HTR-8/SVneo (cell line): Measurements from ENCODE around the gene HOXB7.

Experiments
- DNase-seq: peaks from one replicate; pipeline ENCODE4 v3.0.0; 2011; ENCODE audit warnings: low spot score, mixed read lengths; ENCODE audit not compliant: insufficient read length
- FAIRE-seq: peaks from 2 replicates; lab custom pipeline; 2011; peaks lifted over from hg19 to GRCh38; lab: Jason Lieb, UNC

The HOXB7 gene

DNA sequence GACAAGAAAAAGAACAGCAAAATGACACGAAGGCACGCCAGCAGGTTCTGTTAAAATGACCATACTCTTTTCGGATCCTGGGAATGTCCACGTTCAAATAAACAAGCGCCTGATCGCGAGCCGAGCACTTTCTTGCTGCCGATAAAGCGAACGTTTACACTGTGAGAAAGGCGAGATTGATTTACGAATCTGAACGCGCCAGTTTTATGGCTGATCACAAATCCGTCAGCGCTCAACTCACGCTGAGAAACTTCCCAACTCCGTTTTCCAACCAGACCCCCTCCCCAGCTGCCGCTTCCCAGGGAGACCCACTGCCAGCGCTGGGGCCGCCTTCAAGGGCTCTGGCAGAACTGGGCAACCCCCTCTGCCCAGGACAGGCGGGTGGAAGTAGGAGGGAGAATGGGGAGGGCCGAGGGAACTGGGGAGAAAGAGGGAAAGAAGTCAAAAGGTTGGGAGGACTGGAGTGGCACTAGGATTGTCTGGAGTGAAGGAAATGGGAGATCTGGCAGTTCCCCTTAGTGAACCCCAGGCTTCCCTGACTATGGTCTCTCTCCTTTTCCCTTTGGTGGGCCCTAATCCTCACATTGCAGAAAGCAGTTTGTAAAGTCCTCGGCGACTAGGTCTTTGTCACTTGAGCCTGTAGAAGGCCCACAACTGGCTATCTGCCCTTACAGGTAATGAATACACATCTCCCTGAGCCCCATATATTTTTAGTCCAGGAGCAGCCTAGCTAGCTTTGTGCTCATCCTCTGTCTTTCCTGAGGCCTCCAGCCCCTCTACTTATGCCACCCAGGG is 39.6 kb downstream of the HOXB7 start:
- FAIRE-seq = no peak

GRCh38 chr17:48570325-48571023 is 40.3 kb downstream of the HOXB7 start:
- DNase-seq (no peak), FAIRE-seq (no peak)

More for the DNA sequence above, 39.6 kb downstream of the HOXB7 start:
- no peak for DNase-seq

- no peak for DNase-seq
- FAIRE-seq = no peak
These were observed 41.0 kb downstream of the HOXB7 start for GRCh38 chr17:48569674-48570324.

- no peak for FAIRE-seq
- no peak for DNase-seq
These were observed 41.6 kb downstream of the HOXB7 start for GRCh38 chr17:48569240-48569582.

GRCh38 chr17:48568499-48569239 is 42.1 kb downstream of the HOXB7 start:
- FAIRE-seq = peak; percentile 16
- no peak for DNase-seq

- no peak for DNase-seq
- FAIRE-seq = no peak
These were observed 43.0 kb downstream of the HOXB7 start for GRCh38 chr17:48567646-48568354.

GRCh38 chr17:48567209-48567608 is 43.6 kb downstream of the HOXB7 start:
- FAIRE-seq = peak; percentile 13
- DNase-seq = no peak

DNA sequence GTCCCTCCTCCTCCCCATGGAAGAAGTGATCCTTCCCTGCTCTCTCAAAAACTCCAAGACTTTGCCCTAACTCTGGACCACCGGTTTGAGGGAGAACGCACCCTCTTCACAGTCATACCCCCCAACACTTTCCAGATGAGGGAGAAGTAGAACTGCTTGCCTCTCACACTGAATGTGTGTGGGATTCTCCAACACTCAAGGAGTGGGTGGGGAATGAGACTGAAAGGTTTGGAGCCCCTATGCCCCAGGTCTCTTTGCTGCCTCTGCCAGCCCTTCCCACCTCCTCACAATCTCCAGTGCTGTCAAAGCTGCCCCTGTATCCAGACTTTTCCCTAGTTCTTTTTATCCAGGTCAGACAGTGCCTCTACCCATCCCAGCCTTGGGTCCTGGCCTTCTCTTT is 44.1 kb downstream of the HOXB7 start:
- no peak for DNase-seq
- no peak for FAIRE-seq

DNA sequence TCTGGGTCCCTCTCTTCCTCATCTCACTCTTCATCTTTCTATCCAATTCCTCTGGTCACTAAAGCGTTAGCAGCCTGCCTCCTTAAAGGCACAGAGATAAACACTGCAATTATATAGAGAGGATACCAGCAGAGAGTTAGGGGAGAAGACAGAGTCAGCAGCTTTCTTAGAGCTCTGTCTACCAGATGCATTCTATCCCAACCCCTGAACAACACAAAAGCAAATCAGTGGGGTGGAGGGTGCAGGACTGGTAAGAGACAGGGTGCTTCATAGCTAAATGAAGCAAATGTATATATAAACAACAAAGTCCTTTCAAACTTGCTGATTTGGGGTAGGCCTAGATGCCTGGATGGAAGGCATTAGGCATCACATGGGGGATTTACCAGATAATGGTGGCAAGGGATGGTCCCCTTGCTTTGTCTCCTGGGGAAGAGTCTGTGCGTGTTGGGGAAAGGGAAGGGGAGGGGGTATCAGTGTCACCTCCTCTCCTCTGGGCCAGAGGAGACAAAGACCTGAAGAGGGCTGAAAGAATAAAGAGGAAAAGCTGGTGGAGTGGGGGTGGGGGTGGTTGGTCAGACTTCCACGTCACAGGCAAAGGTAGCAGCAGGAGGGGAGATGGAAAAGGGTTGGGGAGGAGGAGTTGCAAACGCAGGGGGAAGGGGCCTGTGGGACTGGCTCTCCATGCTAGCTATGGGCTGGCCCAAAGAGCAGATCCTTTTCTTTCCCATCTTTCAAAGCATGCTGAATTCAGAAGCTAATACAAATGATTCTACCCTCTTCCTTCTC is 44.7 kb downstream of the HOXB7 start:
- FAIRE-seq (no peak), DNase-seq (no peak)

- FAIRE-seq (no peak), DNase-seq (no peak)
These were observed 45.7 kb downstream of the HOXB7 start for GRCh38 chr17:48565022-48565554.

DNA sequence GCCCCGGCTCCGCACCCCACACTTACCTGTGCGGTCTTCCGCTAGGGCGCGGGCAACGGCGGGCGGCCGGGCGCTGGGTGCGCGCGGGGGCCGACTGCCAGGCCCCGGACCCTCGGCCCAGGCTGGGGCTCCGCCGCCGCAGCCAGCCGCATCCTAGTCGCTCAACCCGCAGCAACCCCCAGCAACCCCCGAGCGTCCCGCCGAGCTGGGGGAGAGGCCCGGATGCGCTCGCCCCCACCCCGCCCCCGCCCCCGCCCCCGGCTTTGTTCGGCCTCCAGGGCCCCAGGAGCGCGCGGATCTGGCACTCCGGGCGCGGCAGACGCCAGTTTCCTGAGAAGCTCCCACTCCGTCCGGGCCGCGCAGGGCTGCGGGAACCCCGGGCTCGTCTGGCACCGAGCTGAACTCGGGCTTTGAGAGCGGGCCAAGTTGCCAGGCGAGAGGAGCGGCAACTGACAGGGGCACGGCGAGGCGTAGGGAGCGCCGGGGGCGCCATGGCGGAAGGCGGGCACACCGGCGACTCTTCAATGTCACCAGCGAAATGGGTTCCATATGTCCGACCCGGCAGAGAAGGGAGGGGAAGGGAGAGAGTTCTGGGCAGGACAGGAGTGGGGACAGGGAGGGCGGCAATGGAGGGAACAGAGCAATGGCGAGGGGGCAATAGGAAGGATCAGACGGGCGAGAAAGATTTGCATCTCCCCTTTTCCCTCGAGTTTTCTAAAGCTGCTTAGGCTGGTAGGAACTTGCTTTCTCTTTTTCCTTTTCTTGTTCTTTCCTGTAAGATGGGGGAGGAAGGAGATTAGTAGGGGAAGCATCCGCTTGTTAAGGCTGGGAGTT is 46.4 kb downstream of the HOXB7 start:
- DNase-seq (no peak), FAIRE-seq (peak; percentile 44)

DNA sequence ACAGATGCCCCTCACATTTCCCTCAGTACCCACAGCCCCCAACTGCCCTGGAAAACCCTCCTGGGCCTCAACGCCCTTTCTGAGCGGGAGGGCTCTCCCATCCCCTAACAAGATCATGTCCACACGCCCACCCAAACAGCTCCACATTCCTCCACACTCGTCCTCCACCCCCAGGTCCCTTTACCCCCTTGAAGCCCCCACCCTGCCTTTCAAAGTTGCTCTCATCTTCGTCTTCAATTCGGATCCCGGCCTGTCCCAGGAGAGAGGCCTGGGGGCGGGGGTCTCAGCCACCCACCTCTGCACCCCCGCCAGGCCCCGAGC is 47.0 kb downstream of the HOXB7 start:
- no peak for DNase-seq
- no peak for FAIRE-seq

- DNase-seq (no peak), FAIRE-seq (no peak)
These were observed 47.4 kb downstream of the HOXB7 start for GRCh38 chr17:48563385-48563838.

- FAIRE-seq = peak; percentile 82
- no peak for DNase-seq
These were observed 47.9 kb downstream of the HOXB7 start for GRCh38 chr17:48562934-48563333.

- peak; percentile 60 for FAIRE-seq
These were observed 48.7 kb downstream of the HOXB7 start for GRCh38 chr17:48561884-48562810.

DNA sequence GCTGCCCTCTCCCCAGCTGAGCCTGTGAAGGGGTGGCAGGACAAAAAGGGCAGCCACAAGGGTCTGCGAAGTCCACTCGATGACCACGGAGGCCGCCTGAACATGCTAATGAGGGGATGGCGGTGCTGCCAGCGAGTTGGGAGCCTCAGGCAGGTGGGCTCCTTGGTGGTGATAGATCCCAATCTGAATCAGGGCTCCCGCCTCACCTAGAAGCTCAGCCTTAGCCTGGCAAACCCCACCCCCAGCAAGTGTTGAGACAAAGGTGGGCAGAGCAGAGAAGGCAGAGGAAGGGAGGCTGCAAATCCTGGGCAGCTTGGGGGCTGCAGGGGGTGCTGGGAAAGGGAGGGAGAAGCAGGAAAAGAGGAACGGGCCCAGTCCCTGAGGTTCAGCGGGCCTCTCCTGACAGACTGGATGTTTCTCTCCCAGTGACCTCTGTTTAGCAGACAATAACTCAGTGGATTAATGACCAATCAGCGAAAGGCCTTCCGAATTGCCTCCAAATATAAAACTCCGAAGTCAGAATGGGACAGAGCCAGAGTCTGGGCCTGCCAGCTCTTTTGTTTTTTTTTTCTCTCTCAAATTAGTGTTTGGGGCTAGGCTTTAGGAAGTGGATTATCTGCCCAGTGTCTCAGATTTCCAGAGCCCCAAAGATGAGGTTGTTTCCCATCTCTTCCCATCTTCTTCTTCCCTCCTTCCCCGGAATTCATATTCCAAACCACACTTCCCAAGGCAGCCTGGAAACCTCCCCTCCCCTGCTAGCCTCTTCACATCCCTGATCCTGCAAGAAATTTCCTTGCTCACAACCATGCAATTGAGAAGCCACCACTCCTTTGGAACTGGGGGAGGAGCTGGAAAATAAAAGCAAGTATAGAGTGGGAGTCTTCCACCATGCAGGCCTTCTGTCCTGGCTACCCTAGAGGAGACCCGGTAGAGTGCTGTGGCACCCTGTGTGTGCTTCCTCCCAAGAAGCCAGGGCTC is 50.7 kb downstream of the HOXB7 start:
- no peak for FAIRE-seq
- no peak for DNase-seq

More at GRCh38 chr17:48561884-48562810, 48.7 kb downstream of the HOXB7 start:
- DNase-seq = no peak
